HCT116 (cell line): Measurements from ENCODE around the gene SAMSN1.

Source experiments
- CEBPB ChIP-seq: IDR thresholded peaks from 2 replicates; pipeline ENCODE4 v1.6.1; 2012; ENCODE audit warnings: low read depth
- EGR1 ChIP-seq: IDR thresholded peaks from 2 replicates; pipeline ENCODE4 v1.6.1; 2012; ENCODE audit warnings: low read depth
- EZH2 ChIP-seq: fragments of 200-600 bp; sonication (generic); IDR thresholded peaks from 2 replicates; pipeline ENCODE4 v1.6.1; 2017; ENCODE audit warnings: antibody characterized with exemption, mixed run types
- POLR2A ChIP-seq: IDR thresholded peaks from 2 replicates; pipeline ENCODE4 v1.7.0; 2011; ENCODE audit warnings: borderline replicate concordance; ENCODE audit not compliant: insufficient read depth, insufficient read length; ENCODE audit errors: extremely low read depth
- POLR2AphosphoS5 ChIP-seq: IDR thresholded peaks from 2 replicates; pipeline ENCODE4 v1.6.1; 2011; ENCODE audit warnings: mild to moderate bottlenecking, low read depth, low read length, moderate library complexity
- RAD21 ChIP-seq: IDR thresholded peaks from 2 replicates; pipeline ENCODE4 v1.6.1; 2012; ENCODE audit warnings: low read depth, mild to moderate bottlenecking
- SIN3A ChIP-seq: IDR thresholded peaks from 2 replicates; pipeline ENCODE4 v1.6.1; 2012; ENCODE audit warnings: low read depth
- SP1 ChIP-seq: IDR thresholded peaks from 2 replicates; pipeline ENCODE4 v1.6.1; 2012; ENCODE audit warnings: low read depth
- ZFX ChIP-seq: fragments of 450-650 bp; IDR thresholded peaks from 2 replicates; pipeline ENCODE4 v1.6.1; 2017
- ZNF274 ChIP-seq: fragments of 200-500 bp; sonication (Bioruptor generic); IDR thresholded peaks from 2 replicates; pipeline ENCODE4 v1.6.1; 2014; ENCODE audit warnings: mild to moderate bottlenecking, low read depth, low read length, inconsistent platforms
- TF ChIP-seq, protein P1 (sequence below), 3 experiments: fragments of 200-600 bp in 1 of 3; sonication (generic) in 1 of 3; IDR thresholded peaks in 2 of 3; conservative IDR thresholded peaks in 1 of 3; 2 replicates each; pipeline ENCODE4 v1.5.1; 2012 to 2017; ENCODE audit warnings: low read depth in 2 of 3, low read length in 2 of 3, antibody characterized with exemption in 1 of 3, borderline replicate concordance in 1 of 3, control low read depth in 1 of 3, mild to moderate bottlenecking in 1 of 3, mixed read lengths in 1 of 3, mixed run types in 1 of 3, moderate library complexity in 1 of 3; ENCODE audit not compliant: insufficient read depth in 1 of 3
- TF ChIP-seq, protein P2 (sequence below): IDR thresholded peaks from 2 replicates; pipeline ENCODE4 v1.6.1; 2012
- TF ChIP-seq, protein P3 (sequence below): IDR thresholded peaks from 2 replicates; pipeline ENCODE4 v1.6.1; 2012; ENCODE audit warnings: low read depth

- TF ChIP-seq, protein P1, sequence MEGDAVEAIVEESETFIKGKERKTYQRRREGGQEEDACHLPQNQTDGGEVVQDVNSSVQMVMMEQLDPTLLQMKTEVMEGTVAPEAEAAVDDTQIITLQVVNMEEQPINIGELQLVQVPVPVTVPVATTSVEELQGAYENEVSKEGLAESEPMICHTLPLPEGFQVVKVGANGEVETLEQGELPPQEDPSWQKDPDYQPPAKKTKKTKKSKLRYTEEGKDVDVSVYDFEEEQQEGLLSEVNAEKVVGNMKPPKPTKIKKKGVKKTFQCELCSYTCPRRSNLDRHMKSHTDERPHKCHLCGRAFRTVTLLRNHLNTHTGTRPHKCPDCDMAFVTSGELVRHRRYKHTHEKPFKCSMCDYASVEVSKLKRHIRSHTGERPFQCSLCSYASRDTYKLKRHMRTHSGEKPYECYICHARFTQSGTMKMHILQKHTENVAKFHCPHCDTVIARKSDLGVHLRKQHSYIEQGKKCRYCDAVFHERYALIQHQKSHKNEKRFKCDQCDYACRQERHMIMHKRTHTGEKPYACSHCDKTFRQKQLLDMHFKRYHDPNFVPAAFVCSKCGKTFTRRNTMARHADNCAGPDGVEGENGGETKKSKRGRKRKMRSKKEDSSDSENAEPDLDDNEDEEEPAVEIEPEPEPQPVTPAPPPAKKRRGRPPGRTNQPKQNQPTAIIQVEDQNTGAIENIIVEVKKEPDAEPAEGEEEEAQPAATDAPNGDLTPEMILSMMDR (IDR thresholded peaks at IDR 0.05 in 2 of 3, conservative IDR thresholded peaks at IDR 0.05 in 1 of 3; ENCODE audit: borderline replicate concordance in 1 of 3, insufficient read depth in 1 of 3, low read depth in 2 of 3, low read length in 2 of 3) = no peak
- TF ChIP-seq SIN3A (no peak), POLR2A (no peak), EZH2 (no peak), RAD21 (no peak), POLR2AphosphoS5 (no peak), SP1 (no peak), ZFX (no peak), CEBPB (no peak), ZNF274 (no peak), EGR1 (no peak)
- TF ChIP-seq, protein P2, sequence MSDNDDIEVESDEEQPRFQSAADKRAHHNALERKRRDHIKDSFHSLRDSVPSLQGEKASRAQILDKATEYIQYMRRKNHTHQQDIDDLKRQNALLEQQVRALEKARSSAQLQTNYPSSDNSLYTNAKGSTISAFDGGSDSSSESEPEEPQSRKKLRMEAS = no peak
- TF ChIP-seq, protein P3, sequence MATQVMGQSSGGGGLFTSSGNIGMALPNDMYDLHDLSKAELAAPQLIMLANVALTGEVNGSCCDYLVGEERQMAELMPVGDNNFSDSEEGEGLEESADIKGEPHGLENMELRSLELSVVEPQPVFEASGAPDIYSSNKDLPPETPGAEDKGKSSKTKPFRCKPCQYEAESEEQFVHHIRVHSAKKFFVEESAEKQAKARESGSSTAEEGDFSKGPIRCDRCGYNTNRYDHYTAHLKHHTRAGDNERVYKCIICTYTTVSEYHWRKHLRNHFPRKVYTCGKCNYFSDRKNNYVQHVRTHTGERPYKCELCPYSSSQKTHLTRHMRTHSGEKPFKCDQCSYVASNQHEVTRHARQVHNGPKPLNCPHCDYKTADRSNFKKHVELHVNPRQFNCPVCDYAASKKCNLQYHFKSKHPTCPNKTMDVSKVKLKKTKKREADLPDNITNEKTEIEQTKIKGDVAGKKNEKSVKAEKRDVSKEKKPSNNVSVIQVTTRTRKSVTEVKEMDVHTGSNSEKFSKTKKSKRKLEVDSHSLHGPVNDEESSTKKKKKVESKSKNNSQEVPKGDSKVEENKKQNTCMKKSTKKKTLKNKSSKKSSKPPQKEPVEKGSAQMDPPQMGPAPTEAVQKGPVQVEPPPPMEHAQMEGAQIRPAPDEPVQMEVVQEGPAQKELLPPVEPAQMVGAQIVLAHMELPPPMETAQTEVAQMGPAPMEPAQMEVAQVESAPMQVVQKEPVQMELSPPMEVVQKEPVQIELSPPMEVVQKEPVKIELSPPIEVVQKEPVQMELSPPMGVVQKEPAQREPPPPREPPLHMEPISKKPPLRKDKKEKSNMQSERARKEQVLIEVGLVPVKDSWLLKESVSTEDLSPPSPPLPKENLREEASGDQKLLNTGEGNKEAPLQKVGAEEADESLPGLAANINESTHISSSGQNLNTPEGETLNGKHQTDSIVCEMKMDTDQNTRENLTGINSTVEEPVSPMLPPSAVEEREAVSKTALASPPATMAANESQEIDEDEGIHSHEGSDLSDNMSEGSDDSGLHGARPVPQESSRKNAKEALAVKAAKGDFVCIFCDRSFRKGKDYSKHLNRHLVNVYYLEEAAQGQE = no peak
These were observed 15.5 kb downstream of the SAMSN1 start for GRCh38 chr21:14530592-14530991.
